Tibial artery (tissue), 4 donors: ENCODE results near the gene BMPR1B.

Experiments used
- DNase-seq, 2 donors: peaks; one replicate each; pipeline ENCODE4 v3.0.0-alpha.2; 2019
- H3K27ac ChIP-seq, 2 donors: fragments of 200-600 bp; sonication (generic) in 1 of 2; 1 replicate in 1 of 2; 2 replicates in 1 of 2; pipeline ENCODE4 v1.5.1; 2018 to 2019; ENCODE audit warnings: mild to moderate bottlenecking in 1 of 2
- H3K27me3 ChIP-seq, 2 donors: fragments of 200-600 bp; sonication (generic) in 1 of 2; one replicate each; pipeline versions ENCODE4 v1.5.1 to v1.6.0; 2016 to 2019
- H3K36me3 ChIP-seq, 3 donors: fragments of 200-600 bp; sonication (generic) in 2 of 3; one replicate each; pipeline ENCODE4 v1.5.1; 2016 to 2019; ENCODE audit warnings: mild to moderate bottlenecking in 2 of 3
- H3K4me1 ChIP-seq, 4 donors: fragments of 200-600 bp; sonication (generic) in 2 of 4; 1 replicate in 3 of 4; 2 replicates in 1 of 4; pipeline ENCODE4 v1.5.1; 2016 to 2019
- H3K4me3 ChIP-seq, 2 donors: fragments of 200-600 bp; sonication (generic) in 1 of 2; 1 replicate in 1 of 2; 2 replicates in 1 of 2; pipeline ENCODE4 v1.5.1; 2018 to 2019; ENCODE audit warnings: mild to moderate bottlenecking in 2 of 2
- H3K9me3 ChIP-seq, 3 donors: fragments of 200-600 bp; sonication (generic) in 1 of 3; one replicate each; pipeline ENCODE4 v1.5.1; 2016 to 2019
- intact Hi-C: fragments of 100-400 bp; cut with DNase I; formaldehyde crosslinking; loops from one replicate; pipeline ENCODE4 v1.15.0; 2023; ENCODE audit warnings: low total_unique reads
- TF ChIP-seq, protein P1 (sequence below), 2 experiments: fragments of 200-600 bp in 1 of 2; fragments of 450-650 bp in 1 of 2; IDR thresholded peaks; one replicate each; pipeline ENCODE4 v1.5.1; 2017 to 2019; ENCODE audit warnings: antibody characterized with exemption in 2 of 2, mild to moderate bottlenecking in 1 of 2, moderate library complexity in 1 of 2

The BMPR1B gene

DNA sequence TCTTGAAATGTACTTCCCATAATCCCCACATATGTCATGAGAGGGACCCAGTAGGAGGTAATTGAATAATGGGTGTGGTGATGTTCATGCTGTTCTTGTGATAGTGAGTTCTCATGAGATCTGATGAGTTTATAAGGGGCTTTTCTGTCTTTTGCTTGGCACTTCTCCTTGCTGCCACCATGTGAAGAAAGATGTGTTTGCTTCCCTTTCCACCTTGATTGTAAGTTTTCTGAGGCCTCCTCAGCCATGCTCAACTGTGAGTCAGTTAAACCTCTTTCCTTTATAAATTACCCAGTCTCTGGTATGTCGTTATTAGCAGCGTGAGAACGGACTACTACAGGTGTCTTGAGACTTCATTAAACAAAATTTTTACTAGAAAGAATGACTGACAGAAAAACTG is 323.2 kb downstream of the BMPR1B start:
- H3K4me1 ChIP-seq = no peaks in the 10 kb centered on the region
- no peak for DNase-seq
- H3K36me3 ChIP-seq = no peaks in the 10 kb centered on the region
- no peaks in the 10 kb centered on the region for H3K27me3 ChIP-seq
- TF ChIP-seq, protein P1, sequence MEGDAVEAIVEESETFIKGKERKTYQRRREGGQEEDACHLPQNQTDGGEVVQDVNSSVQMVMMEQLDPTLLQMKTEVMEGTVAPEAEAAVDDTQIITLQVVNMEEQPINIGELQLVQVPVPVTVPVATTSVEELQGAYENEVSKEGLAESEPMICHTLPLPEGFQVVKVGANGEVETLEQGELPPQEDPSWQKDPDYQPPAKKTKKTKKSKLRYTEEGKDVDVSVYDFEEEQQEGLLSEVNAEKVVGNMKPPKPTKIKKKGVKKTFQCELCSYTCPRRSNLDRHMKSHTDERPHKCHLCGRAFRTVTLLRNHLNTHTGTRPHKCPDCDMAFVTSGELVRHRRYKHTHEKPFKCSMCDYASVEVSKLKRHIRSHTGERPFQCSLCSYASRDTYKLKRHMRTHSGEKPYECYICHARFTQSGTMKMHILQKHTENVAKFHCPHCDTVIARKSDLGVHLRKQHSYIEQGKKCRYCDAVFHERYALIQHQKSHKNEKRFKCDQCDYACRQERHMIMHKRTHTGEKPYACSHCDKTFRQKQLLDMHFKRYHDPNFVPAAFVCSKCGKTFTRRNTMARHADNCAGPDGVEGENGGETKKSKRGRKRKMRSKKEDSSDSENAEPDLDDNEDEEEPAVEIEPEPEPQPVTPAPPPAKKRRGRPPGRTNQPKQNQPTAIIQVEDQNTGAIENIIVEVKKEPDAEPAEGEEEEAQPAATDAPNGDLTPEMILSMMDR (IDR thresholded peaks at IDR 0.05) = no peak
- no peak overlapping the region for H3K4me3 ChIP-seq
- H3K9me3 ChIP-seq = no peaks in the 10 kb centered on the region
- intact Hi-C loops = no loop called here
- H3K27ac ChIP-seq = no peak overlapping the region

DNA sequence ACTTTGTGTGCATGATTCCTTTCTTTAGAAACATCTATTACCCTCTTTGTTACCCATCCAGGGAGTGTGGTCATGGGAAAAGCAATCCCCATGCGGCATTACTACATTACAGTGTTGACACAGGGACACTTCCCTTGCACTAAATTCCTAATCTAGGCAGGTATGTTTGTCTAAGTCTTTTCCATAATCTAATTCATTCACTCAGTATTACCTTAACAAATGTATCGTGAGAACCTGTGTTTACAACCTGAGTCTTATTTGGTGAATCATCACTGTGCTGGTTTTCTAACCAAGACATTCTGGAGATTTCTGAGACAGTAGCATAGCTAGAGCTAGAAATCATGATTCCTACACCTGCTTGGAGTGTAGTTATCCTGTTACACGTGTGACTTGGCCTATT is 326.8 kb downstream of the BMPR1B start:
- no peaks in the 10 kb centered on the region for H3K9me3 ChIP-seq
- intact Hi-C loops = no loop called here
- TF ChIP-seq, protein P1 (IDR thresholded peaks at IDR 0.05) = no peak
- no peaks in the 10 kb centered on the region for H3K27me3 ChIP-seq
- DNase-seq = no peak
- H3K36me3 ChIP-seq = no peaks in the 10 kb centered on the region
- H3K27ac ChIP-seq = no peak overlapping the region
- no peak overlapping the region for H3K4me3 ChIP-seq
- H3K4me1 ChIP-seq = no peaks in the 10 kb centered on the region

DNA sequence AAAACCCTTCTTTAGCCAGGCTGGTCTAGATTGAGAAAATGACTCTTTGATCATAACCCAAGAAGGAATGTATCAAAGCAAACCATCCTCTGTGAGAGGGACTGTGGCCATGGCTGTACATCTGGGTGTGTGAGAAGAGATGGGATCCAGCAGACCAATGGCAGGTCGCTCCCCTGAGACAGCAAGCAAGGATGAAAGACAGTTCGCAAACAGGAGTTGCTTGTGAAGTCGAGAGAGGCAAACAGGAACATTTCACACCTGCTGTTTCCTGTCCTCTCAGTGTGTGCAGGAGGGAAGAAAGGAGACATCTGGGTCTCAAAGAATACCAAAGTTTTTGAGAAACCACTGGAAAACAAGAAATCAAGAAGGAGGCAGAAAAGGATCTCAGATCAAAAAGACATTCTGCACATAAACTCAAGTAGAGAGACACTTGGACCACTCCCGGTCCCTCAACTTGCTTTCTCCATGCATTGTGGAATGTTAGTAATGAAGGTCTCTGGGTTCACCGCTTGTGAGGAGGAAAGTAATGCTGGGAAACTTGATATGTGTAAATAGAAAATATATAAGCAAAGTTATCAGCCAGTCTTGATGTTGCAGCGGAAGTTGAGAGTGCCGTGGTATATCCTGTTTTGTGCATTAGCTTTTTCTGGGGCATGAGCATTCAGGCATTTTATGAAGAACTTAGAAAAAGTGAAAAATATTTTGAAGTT is 327.5 kb downstream of the BMPR1B start:
- DNase-seq = no peak
- H3K27ac ChIP-seq = no peak overlapping the region
- intact Hi-C loops = no loop called here
- H3K4me3 ChIP-seq = no peak overlapping the region
- H3K9me3 ChIP-seq = no peaks in the 10 kb centered on the region
- TF ChIP-seq, protein P1 (IDR thresholded peaks at IDR 0.05) = no peak
- H3K27me3 ChIP-seq = no peaks in the 10 kb centered on the region
- no peaks in the 10 kb centered on the region for H3K4me1 ChIP-seq
- no peaks in the 10 kb centered on the region for H3K36me3 ChIP-seq

DNA sequence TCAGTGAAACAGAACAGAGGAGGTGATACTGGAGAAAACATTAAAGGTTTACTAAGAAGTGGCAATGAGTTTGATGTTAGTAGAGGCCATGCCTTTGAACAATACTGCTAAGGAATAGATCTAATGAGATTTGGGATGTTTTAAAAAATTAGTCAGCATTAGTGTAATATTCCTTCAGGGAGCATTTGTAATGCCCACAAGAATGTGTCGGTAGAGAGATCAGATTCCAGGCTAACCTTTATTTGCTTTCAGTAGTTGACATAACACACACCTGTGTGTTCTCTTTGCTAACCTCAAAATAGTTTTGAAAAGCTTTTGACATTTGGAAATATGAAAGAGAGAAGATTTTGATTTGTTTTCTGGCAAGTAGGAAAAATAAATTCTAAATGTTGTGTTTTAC is 328.8 kb downstream of the BMPR1B start:
- DNase-seq = no peak
- Histone ChIP-seq H3K9me3 (no peaks in the 10 kb centered on the region), H3K4me3 (no peak overlapping the region), H3K4me1 (no peaks in the 10 kb centered on the region), H3K36me3 (no peaks in the 10 kb centered on the region), H3K27ac (no peak overlapping the region), H3K27me3 (no peaks in the 10 kb centered on the region)
- intact Hi-C loops = no loop called here
- TF ChIP-seq, protein P1 (IDR thresholded peaks at IDR 0.05) = no peak

DNA sequence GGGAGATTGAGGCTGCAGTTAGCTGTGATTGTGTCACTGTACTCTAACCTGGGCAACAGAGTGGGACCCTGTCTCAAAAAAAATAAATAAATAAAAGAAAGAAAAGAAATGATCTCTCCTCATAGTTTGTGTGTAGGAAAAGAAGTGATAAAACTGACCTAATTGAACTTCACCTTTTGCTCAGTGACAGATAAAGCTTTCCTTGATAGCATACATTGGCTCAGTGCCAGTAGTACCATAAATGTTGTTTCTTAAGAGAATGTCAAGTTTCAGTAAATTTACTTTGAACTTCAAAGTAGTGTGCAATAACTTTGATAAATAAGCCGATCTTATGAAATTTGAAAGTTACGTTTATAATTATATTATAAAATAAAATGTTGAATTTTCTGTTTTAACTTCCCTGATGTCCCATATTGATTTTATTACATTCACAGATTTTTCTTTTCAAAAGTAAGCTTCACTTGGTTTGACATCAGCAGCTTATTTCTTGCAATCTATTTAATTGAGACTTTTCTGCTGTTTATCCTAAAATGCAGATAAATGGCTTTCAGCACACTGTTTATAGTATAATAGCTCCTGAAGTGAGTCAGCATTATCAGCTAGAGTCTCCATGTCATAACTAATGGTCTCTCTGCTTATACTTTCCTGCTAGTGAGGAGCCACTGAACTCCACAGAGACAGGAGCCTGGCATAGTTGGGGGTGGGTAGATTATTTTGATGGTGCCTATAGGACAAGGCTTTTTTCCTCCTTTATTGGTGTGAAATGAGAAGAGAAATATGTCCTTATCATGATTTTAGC is 330.1 kb downstream of the BMPR1B start:
- no peak overlapping the region for H3K4me3 ChIP-seq
- no peaks in the 10 kb centered on the region for H3K27me3 ChIP-seq
- H3K4me1 ChIP-seq = no peaks in the 10 kb centered on the region
- DNase-seq = no peak
- no peaks in the 10 kb centered on the region for H3K36me3 ChIP-seq
- intact Hi-C loops = no loop called here
- H3K9me3 ChIP-seq = no peaks in the 10 kb centered on the region
- H3K27ac ChIP-seq = no peak overlapping the region
- TF ChIP-seq, protein P1 (IDR thresholded peaks at IDR 0.05) = no peak
